Uterus (tissue), 4 donors: ENCODE measurements around the gene LONRF3. TPM values are rescaled to one million over a fixed set of nuclear protein-coding genes. Genes with fewer than 3 reads are reported as not detected.
A peak's percentile ranks its signal among the peaks of the same experiment; 100 is the strongest.

Source experiments
- DNase-seq, 2 donors: peaks; one replicate each; pipeline ENCODE4 v3.0.0-alpha.2; 2019 to 2020
- H3K27ac ChIP-seq, 2 donors: fragments of 200-600 bp; sonication (generic); 1 replicate in 1 of 2; 2 replicates in 1 of 2; pipeline ENCODE4 v1.5.1; 2016 to 2018
- H3K27me3 ChIP-seq, 2 donors: fragments of 200-600 bp; sonication (generic); one replicate each; pipeline ENCODE4 v1.5.1; 2018 to 2019; ENCODE audit warnings: control low read depth in 1 of 2
- H3K36me3 ChIP-seq, 2 donors: fragments of 200-600 bp; sonication (generic); one replicate each; pipeline ENCODE4 v1.5.1; 2019; ENCODE audit warnings: control low read depth in 1 of 2
- H3K4me1 ChIP-seq, 2 donors: fragments of 200-600 bp; sonication (generic); one replicate each; pipeline ENCODE4 v1.5.1; 2018 to 2019; ENCODE audit warnings: control low read depth in 1 of 2
- H3K4me3 ChIP-seq, 2 donors: fragments of 200-600 bp; sonication (generic); 1 replicate in 1 of 2; 2 replicates in 1 of 2; pipeline ENCODE4 v1.5.1; 2018 to 2019; ENCODE audit warnings: mild to moderate bottlenecking in 1 of 2
- H3K9me3 ChIP-seq, 2 donors: fragments of 200-600 bp; sonication (generic); one replicate each; pipeline ENCODE4 v1.5.1; 2019; ENCODE audit warnings: control low read depth in 1 of 2
- CTCF ChIP-seq, 4 experiments: fragments of 200-600 bp in 2 of 4; fragments of 450-650 bp in 2 of 4; sonication (generic) in 2 of 4; IDR thresholded peaks; one replicate each; pipeline ENCODE4 v1.5.1; 2016 to 2019; ENCODE audit warnings: antibody characterized with exemption in 4 of 4, mild to moderate bottlenecking in 2 of 4, moderate library complexity in 1 of 4
- POLR2A ChIP-seq, 2 donors: fragments of 450-650 bp; IDR thresholded peaks; one replicate each; pipeline ENCODE4 v1.6.1; 2016; ENCODE audit warnings: antibody characterized with exemption in 2 of 2, mild to moderate bottlenecking in 1 of 2, moderate library complexity in 1 of 2
- intact Hi-C: fragments of 100-400 bp; cut with DNase I; formaldehyde crosslinking; loops from one replicate; pipeline ENCODE4 v1.15.1; 2023; ENCODE audit warnings: low total_unique reads
- total RNA-seq, 4 donors: library from RNA; depleted of rRNA in 3 of 4; stranded (reverse); fragments of >200 nt in 3 of 4; gene quantifications; one replicate each; pipeline versions ENCODE4 v1.1.0 to v1.2.4, GENCODE V29; 2014 to 2023
- donor health status: DM: yes; HTN: yes; CAD: no.

LONRF3 gene
- total RNA-seq, 4 donors from 2014 or later = 2.5 to 13.2 (median 7.4) TPM

GRCh38 chrX:119030990-119031389 lies 56.6 kb downstream of the LONRF3 start:
- intact Hi-C loops = no loop called here
- no peaks in the 10 kb centered on the region for H3K9me3 ChIP-seq

GRCh38 chrX:119036107-119037029 lies 62.0 kb downstream of the LONRF3 start:
- intact Hi-C loops = no loop called here
- no peaks in the 10 kb centered on the region for H3K27me3 ChIP-seq
- no peak for DNase-seq
- H3K9me3 ChIP-seq = no peaks in the 10 kb centered on the region
- no peaks in the 10 kb centered on the region for H3K4me1 ChIP-seq
- TF ChIP-seq CTCF (IDR thresholded peaks at IDR 0.05) (no peak), POLR2A (IDR thresholded peaks at IDR 0.05) (no peak)
- no peak overlapping the region for H3K27ac ChIP-seq
- H3K4me3 ChIP-seq = no peak overlapping the region
- no peaks in the 10 kb centered on the region for H3K36me3 ChIP-seq

More at GRCh38 chrX:119030990-119031389, 56.6 kb downstream of the LONRF3 start:
- no peak for DNase-seq
- Histone ChIP-seq H3K4me3 (no peak overlapping the region), H3K36me3 (no peaks in the 10 kb centered on the region), H3K27ac (no peak overlapping the region), H3K27me3 (no peaks in the 10 kb centered on the region), H3K4me1 (no peaks in the 10 kb centered on the region)
- TF ChIP-seq CTCF (IDR thresholded peaks at IDR 0.05) = no peak
- TF ChIP-seq POLR2A (IDR thresholded peaks at IDR 0.05) = no peak

- Histone ChIP-seq H3K4me3 (no peak overlapping the region), H3K4me1 (no peaks in the 10 kb centered on the region), H3K9me3 (no peaks in the 10 kb centered on the region), H3K27ac (peak overlapping the region; percentile 36 to 47), H3K36me3 (no peaks in the 10 kb centered on the region), H3K27me3 (no peaks in the 10 kb centered on the region)
- DNase-seq = no peak
- no peak for TF ChIP-seq POLR2A (IDR thresholded peaks at IDR 0.05)
- TF ChIP-seq CTCF (IDR thresholded peaks at IDR 0.05) = no peak
- intact Hi-C loops = no loop called here
Measured at GRCh38 chrX:119040432-119040831, 66.0 kb downstream of the LONRF3 start.

- DNase-seq = peak; percentile 66 to 75
- TF ChIP-seq POLR2A (IDR thresholded peaks at IDR 0.05) = no peak
- TF ChIP-seq CTCF (IDR thresholded peaks at IDR 0.05) = no peak
- Histone ChIP-seq H3K9me3 (no peaks in the 10 kb centered on the region), H3K4me1 (no peaks in the 10 kb centered on the region), H3K27ac (peak overlapping the region; percentile 36 to 47), H3K4me3 (no peak overlapping the region), H3K36me3 (no peaks in the 10 kb centered on the region), H3K27me3 (no peaks in the 10 kb centered on the region)
- intact Hi-C loops = no loop called here
Measured at GRCh38 chrX:119041175-119041574, 66.8 kb downstream of the LONRF3 start.

- no peak for TF ChIP-seq CTCF (IDR thresholded peaks at IDR 0.05)
- no peak for TF ChIP-seq POLR2A (IDR thresholded peaks at IDR 0.05)
- Histone ChIP-seq H3K36me3 (no peaks in the 10 kb centered on the region), H3K4me3 (no peak overlapping the region), H3K4me1 (no peaks in the 10 kb centered on the region), H3K27ac (peak overlapping the region; percentile 6 to 35), H3K9me3 (no peaks in the 10 kb centered on the region), H3K27me3 (no peaks in the 10 kb centered on the region)
- DNase-seq = no peak
- intact Hi-C loops = no loop called here
Measured at GRCh38 chrX:119042040-119042439, 67.6 kb downstream of the LONRF3 start.
